HG02610 (cell line): ENCODE data around the gene FRAS1.
"Not testable (repeated sequence)": the region's sequence is repeated elsewhere in the genome, so short reads cannot be mapped to it uniquely, and the experiment has no call there.

Experiments
- ATAC-seq: cut with Tn5 transposase; IDR thresholded peaks from one replicate; pipeline ENCODE4 v1.9.1; 2021; ENCODE audit warnings: mild to moderate bottlenecking, moderate library complexity; ENCODE audit not compliant: unreplicated experiment

FRAS1 gene

GRCh38 chr4:78058591-78059523 lies 1.7 kb downstream of the FRAS1 start:
- no peak for ATAC-seq

- no peak for ATAC-seq
Measured at GRCh38 chr4:78059524-78059889, 2.4 kb downstream of the FRAS1 start.

DNA sequence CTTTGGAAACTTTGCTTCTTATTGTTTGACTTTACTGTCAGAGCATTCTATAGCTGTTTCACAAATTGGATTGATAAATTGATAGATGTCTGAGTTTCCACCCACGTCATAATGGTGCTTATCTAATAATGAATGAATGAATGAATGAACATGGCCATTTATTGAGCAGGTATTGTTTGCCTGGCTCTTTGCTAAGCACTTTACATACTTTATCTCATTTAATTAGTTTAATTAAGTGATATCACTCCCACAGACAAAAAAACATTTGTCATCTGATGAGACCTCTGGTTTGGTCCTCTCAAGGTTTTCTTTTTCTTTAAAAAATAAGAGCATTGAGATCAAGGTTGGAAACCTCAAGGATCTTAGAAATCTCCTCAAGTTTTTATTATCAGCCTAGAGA lies 2.8 kb downstream of the FRAS1 start:
- ATAC-seq = no peak

GRCh38 chr4:78061939-78062570 lies 4.9 kb downstream of the FRAS1 start:
- ATAC-seq = no peak

GRCh38 chr4:78065508-78066192 lies 8.5 kb downstream of the FRAS1 start:
- no peak for ATAC-seq

DNA sequence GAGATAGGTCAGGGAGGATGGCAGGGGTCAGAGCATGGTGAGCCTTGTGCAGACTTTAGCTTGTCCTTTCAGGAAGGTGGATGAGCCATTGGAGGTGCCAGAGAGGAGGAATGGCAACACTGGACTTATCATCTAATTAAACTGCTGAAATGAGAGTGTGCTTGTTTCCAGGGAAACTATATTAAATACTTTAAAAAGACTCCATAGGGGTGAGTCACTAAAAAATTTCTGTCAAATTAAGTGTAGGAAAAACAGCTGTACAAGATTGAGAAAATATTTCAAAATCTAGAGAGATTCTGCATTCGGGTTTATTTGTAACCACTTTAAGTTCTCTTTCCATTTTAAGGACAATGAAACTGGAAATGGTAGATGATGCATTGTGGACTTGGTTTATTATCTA lies 11.4 kb downstream of the FRAS1 start:
- no peak for ATAC-seq

DNA sequence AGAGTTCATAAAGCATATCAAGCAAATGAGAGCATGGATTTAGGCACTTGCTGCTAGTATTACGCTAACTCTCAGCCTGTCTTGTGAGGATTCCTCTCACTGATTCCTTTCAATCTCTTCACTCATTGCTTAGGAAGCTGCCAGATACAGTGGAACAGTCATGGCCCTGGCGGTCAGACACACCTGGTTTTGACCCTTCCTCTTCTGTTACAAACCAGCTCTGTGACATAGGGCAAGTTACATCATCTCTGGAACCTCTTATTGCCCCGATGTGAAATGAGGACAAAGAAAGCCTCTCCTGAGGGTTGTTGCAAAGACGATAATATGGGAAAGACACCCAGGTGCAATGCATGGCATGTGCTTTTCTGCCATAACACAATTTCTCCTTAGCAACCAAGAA lies 12.2 kb downstream of the FRAS1 start:
- no peak for ATAC-seq

- no peak for ATAC-seq
Measured at GRCh38 chr4:78069859-78070258, 12.7 kb downstream of the FRAS1 start.

- ATAC-seq = no peak
Measured at GRCh38 chr4:78070731-78071282, 13.7 kb downstream of the FRAS1 start.

- ATAC-seq = no peak
Measured at GRCh38 chr4:78074759-78075158, 17.6 kb downstream of the FRAS1 start.

- no peak for ATAC-seq
Measured at GRCh38 chr4:78075986-78076385, 18.9 kb downstream of the FRAS1 start.

DNA sequence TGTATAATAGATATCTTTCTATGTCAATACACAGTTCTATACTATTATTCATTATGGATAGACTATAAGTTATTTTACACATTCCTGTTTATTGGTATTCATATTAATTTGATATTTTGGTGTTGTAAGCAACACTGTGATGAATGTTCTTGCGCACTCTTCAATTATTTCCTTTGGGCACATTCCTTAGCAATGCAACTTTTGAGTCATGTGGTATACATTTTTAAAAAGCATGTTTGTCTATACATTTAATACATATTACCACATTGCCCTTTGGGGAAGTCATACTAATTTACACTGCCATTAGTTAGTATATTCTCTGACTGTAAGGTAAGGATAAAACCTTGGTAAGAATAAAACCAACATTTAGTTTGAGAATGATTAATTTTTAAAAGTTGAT lies 21.0 kb downstream of the FRAS1 start:
- ATAC-seq = no peak

- ATAC-seq = no peak
Measured at GRCh38 chr4:78079726-78080430, 22.8 kb downstream of the FRAS1 start.

DNA sequence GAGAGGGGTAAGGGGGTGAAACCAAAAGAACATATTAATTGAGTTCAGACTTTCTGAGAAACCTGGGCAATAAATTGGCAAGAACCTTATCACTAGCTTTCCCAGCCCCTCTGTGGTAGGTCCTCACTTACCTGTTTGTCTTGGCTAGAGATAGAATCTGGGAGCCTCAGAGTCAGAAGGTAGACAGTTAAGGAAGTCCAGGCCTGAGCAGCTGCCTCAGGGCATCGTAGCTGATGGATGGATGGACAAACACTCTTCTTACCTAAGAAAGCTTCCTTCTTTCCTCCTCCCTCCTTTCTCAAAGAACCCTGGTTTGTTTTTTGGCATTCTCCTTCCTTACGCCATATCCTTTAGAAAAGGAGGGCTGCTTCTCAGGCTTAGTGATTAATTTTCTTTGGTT lies 24.4 kb downstream of the FRAS1 start:
- ATAC-seq = no peak

DNA sequence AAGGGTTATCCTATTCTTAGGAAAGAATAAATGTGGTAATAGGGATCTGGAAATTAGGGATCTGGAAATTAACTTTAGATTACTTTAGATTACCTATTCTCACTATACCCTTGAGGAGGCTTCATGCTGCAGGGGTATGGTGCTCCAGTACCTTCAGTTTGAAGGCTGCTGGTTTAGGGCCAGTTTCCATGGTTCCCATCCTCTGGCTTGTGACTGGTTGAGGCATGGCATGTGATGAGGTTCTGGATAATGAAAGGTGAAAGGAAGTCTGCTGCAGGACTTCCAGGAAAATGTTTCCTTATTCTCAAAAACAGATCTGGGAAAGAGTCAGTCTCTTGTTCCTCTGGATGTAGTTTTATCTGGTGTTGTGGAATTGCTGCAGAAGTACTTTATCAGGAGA lies 25.9 kb downstream of the FRAS1 start:
- no peak for ATAC-seq

- ATAC-seq = no peak
Measured at GRCh38 chr4:78091534-78091933, 34.4 kb downstream of the FRAS1 start.

DNA sequence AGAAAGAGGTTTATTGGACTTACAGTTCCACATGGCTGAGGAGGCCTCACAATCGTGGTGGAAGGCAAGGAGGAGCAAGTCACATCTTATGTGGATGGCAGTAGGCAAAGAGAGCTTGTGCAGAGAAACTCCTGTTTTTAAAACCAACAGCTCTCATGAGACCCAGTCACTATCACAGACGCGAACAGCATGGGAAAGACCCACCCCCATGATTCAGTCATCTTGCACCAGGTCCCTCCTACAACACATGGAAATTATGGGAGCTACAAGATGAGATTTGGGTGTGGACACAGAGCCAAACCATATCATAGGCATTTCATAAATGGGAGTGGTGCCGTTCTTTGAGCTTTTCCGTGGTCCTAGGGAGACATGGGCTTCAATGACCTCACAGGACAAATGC lies 35.2 kb downstream of the FRAS1 start:
- not testable (repeated sequence) for ATAC-seq

GRCh38 chr4:78092850-78093249 lies 35.7 kb downstream of the FRAS1 start:
- no peak for ATAC-seq

- ATAC-seq = no peak
Measured at GRCh38 chr4:78095081-78095480, 38.0 kb downstream of the FRAS1 start.

DNA sequence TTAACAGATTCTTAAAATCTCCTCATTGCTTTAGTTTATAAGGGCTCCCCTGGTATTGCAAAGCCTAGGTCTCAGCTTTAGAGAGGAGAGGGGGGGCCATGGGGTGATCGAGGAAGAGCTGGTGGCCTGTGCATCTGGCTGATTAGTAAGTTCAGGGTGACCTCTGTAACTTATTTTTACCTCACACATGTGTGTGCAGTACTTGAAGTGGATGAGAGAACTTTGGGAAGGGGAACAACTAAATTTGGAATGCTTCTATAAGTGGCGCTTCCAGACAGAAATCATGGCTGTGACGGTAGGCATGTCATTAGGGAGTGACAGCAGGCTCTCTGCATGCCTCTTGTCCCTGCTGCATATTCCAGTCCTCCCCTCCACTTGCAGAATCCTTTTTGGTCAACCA lies 41.9 kb downstream of the FRAS1 start:
- no peak for ATAC-seq

- no peak for ATAC-seq
Measured at GRCh38 chr4:78100060-78100459, 42.9 kb downstream of the FRAS1 start.
